GM19099 (cell line): ENCODE measurements around the gene AGPAT3.

Experiments
- POLR2A ChIP-seq: IDR thresholded peaks from 3 replicates; pipeline ENCODE4 v1.6.1; 2011; ENCODE audit warnings: low read depth; ENCODE audit not compliant: insufficient read length; ENCODE audit errors: extremely low read depth

Gene AGPAT3

GRCh38 chr21:43884012-43884860, 19.2 kb downstream of the AGPAT3 start:
- no peak for TF ChIP-seq POLR2A

GRCh38 chr21:43884861-43885417, 19.9 kb downstream of the AGPAT3 start:
- no peak for TF ChIP-seq POLR2A

DNA sequence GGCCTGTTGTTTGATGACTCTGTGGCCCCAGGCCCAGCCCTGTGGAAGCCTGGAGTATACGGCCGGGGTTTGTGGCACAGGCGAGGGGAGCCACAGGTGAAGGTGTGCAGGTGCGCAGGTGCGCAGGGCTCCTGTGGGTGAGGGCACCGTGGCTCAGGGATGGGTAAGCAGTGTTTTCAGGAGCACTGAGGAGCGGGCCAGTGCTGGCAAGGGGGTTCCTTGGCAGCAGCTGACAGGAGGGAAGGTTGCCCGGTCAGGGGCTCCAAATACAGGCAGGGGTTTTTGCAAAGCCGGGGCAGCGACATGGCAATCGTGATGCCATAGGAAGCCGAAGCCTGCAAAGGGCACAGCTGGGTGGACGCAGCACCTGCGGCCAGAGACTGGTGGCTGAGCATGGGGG, 20.7 kb downstream of the AGPAT3 start:
- no peak for TF ChIP-seq POLR2A

DNA sequence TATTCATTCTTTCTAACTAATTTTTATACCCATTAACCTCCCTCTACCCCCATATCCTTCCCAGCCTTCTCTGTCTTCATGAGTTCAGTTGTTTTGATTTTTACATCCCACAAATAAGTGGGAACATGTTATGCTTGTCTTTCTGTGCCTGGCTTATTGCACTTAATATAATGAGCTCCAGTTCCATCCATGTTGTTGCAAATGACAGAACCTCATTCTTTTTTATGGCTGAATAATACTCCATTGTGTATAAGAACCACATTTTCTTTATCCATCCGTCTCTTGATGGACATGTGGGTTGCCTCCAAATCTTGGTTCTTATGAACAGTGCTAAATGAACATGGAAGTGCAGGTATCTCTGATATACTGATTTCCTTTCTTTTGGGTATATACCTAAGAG, 21.5 kb downstream of the AGPAT3 start:
- no peak for TF ChIP-seq POLR2A

GRCh38 chr21:43889069-43889468, 24.0 kb downstream of the AGPAT3 start:
- no peak for TF ChIP-seq POLR2A

DNA sequence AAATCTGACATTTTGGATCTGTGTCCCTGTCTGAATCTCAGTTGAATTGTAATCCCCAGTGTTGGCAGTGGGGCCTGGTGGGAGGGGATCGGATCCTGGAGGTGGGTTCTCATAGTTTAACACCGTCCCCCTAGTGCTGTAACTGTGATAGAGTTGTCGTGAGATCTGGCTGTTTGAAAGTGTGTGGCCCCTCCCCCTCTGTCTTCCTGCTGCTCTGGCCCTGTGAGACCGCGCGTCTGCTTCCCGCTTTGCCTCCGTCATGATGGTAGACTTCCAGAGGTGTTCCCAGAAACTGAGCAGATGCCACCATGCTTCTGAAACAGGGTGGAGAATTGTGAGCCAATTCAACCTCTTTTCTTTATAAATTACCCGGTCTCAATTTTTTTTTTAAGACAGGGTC, 25.0 kb downstream of the AGPAT3 start:
- no peak for TF ChIP-seq POLR2A

- TF ChIP-seq POLR2A: no peak
Observed at GRCh38 chr21:43892334-43892733, 27.3 kb downstream of the AGPAT3 start.

GRCh38 chr21:43892984-43893535, 28.0 kb downstream of the AGPAT3 start:
- TF ChIP-seq POLR2A: no peak

DNA sequence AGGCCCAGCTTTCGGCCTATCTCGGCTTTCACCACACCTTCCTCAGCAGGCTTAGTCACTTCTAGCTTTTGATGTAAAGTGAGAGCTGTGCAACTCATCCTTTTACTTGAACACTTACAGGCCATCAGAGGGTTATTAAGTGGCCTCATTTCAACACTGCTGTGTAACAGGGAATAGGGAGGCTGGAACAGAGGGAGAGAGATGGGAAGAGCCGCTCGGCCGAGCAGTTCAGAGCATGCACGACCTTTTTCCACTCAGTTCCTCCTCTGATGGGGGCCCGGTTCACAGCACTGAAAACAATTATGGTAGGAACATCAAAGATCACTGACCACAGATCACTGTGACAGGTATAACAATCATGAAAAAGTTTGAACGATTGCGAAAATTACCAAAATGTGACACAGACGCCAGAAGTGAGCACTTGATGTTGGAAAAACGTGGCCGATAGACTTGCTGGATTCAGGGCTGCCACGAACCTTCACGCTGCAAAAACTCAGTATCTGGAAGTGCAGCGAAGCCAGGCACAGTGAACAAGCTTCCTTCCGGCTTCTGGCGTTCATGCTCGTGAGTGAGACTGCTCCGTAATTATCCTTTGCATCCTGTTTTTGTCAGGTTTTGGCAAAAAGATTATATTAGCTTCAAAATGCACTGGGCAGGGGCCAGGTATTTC, 28.6 kb downstream of the AGPAT3 start:
- peak; percentile 26 for TF ChIP-seq POLR2A

GRCh38 chr21:43894206-43894577, 29.2 kb downstream of the AGPAT3 start:
- no peak for TF ChIP-seq POLR2A

- TF ChIP-seq POLR2A: no peak
Observed at GRCh38 chr21:43895196-43895595, 30.2 kb downstream of the AGPAT3 start.

- TF ChIP-seq POLR2A: no peak
Observed at GRCh38 chr21:43899307-43900077, 34.5 kb downstream of the AGPAT3 start.

GRCh38 chr21:43900078-43900385, 35.0 kb downstream of the AGPAT3 start:
- TF ChIP-seq POLR2A: no peak

- TF ChIP-seq POLR2A: no peak
Observed at GRCh38 chr21:43900690-43901089, 35.7 kb downstream of the AGPAT3 start.

GRCh38 chr21:43902441-43902840, 37.4 kb downstream of the AGPAT3 start:
- TF ChIP-seq POLR2A: no peak
